NCI-H1417 (cell line): ENCODE measurements around the gene ZNF28.
A peak's percentile ranks its signal among the peaks of the same experiment; 100 is the strongest.
"Not testable (repeated sequence)": the region's sequence is repeated elsewhere in the genome, so short reads cannot be mapped to it uniquely, and the experiment has no call there.

ENCODE experiments used
- DNase-seq, 3 experiments: peaks; one replicate each; lab custom pipeline; 2025; lab: John Stamatoyannopoulos, UW

Gene ZNF28

DNA sequence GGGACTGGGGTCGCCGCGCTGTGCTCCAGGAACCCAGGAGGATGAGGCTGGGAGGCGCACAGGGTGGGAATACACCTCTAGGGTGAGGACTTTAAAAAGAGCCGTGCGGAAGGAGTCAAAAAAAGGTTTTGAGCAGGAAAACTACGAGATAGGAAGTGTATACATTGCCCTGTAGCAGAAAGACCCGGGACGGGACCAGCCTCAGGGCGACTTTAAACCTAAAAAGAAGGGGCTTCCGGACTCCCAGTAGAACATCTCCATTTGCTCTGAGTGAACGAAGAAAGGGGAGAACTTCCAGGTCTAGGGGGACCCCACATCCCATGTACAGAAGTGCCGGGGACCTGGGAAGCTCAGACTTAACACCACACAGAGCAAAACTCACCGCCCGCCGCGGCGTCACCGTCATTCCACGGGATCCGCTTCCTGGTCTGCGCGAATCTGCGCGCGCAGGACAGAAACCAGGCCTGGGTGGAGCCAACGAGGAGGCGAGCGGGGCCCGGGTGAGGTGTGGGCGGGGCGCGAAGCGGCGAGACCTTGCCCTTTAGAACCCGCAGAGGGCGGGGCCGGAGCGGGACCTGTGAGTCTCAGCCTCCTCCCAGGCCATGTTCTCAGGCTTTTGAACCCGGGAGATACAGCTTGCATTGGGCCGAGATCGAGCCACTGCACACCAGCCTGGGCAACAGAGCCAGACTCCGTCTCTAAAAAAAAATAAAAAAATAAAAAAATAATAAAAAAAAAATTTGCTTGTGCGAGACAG is at the start of gene ZNF28:
Gene ZNF28 (minus strand): TSS at position 430 of the 757 bp plus-strand sequence. CDS start 3,675 bp downstream, outside the sequence.
- peak; percentile 31 to 79 (median 66) for DNase-seq

DNA sequence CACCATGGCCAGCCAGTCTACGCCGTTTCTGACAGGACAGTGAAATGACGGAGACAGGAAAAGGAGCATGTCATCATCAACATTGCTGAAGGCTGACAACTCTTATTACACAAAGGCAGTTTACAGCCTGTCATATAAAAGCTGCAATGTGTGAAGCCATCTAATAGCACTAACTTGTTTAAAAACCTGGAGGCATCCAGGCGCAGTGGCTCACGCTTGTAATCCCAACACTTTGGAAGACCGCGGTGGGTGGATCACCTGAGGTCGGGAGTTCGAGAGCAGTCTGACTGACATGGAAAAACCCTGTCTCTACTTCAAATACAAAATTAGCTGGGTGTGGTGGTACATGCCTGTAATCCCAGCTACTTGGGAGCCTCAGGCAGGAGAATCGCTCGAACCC is 46.6 kb upstream of the ZNF28 start:
- DNase-seq, result not testable (repeated sequence)

DNA sequence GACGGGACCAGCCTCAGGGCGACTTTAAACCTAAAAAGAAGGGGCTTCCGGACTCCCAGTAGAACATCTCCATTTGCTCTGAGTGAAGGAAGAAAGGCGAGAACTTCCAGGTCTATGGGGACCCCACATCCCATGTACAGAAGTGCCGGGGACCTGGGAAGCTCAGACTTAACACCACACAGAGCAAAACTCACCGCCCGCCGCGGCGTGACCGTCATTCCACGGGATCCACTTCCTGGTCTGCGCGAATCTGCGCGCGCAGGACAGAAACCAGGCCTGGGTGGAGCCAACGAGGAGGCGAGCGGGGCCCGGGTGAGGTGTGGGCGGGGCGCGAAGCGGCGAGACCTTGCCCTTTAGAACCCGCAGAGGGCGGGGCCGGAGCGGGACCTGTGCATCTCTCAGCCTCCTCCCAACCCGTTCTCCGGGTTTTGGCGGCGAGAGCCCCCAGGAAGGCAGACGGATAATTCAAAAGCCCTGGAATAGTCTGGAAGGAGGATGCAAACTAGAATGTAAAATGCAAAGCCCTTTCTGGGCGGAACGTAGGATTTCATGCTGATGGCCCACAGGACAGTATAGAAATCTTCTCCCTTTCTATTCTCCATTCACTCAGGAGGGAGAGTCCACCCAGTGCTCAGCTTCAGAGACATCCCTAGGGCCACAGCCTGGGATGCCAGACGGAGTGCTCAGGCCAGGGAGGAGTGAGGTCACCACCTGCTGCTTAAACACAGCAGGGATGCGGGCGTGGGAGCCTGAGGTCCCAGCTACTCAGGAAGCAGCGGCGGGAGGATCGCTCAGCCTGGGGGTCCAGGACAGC is 36.2 kb upstream of the ZNF28 start, which contains the start of gene ZNF468:
Gene ZNF468 (minus strand): TSS at position 242 of the 814 bp plus-strand sequence. CDS start 3,347 bp downstream, outside the sequence.
- peak; percentile 70 to 84 (median 78) for DNase-seq

DNA sequence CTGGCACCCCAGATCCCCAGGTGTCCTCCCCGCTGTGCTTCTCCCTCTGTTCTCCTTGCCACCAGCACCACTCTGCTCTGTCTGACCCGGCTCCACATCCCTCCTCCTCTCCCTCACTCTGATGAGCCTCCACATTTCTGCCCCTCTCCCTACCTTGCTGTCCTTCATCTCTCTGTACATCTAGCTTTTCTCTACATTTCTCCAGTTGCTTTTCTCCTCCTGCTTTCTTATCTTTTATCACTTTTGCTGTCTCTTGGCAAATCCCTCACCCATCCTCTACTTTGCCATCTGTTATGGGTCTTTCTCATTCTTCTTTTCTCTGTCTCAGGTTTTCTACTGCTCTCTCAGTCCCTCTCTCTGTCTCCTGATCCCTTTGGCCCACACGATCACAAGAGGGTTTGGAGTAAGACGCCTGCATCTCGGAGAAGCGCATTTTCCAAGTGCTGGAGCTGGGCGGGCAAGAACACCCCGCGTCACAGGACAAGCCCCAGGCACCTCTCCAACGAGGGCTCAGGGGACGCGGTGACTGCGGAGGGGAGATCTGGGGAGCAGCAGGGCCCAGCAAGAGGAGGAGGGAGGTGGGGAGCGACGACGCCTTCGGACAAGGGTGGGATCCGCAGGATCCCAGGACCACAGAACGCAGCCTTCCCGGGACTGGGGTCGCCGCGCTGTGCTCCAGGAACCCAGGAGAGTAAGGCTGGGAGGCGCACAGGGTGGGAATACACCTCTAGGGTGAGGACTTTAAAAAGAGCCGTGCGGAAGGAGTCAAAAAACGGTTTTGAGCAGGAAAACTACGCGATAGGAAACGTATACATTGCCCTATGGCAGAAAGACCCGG is 35.3 kb upstream of the ZNF28 start:
- peak in 2 of 3 experiments; percentile 11 to 13 for DNase-seq

DNA sequence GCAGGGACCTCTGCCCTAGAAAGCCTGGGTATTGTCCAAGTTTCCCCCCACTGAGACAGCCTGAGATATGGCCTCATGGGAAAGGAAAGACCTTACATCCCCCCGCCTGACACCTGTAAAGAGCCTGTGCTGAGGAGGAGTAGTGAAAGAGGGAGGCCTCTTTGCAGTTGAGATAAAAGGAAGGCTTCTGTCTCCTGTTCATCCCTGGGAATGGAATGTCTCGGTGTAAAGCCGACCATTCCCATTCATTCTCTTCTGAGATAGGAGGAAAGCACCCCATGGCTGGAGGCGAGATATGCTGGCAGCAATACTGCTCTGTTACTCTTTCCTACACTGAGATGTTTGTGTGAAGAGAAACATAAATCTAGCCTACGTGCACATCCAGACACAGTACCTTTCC is 25.9 kb upstream of the ZNF28 start:
- not testable (repeated sequence) for DNase-seq

DNA sequence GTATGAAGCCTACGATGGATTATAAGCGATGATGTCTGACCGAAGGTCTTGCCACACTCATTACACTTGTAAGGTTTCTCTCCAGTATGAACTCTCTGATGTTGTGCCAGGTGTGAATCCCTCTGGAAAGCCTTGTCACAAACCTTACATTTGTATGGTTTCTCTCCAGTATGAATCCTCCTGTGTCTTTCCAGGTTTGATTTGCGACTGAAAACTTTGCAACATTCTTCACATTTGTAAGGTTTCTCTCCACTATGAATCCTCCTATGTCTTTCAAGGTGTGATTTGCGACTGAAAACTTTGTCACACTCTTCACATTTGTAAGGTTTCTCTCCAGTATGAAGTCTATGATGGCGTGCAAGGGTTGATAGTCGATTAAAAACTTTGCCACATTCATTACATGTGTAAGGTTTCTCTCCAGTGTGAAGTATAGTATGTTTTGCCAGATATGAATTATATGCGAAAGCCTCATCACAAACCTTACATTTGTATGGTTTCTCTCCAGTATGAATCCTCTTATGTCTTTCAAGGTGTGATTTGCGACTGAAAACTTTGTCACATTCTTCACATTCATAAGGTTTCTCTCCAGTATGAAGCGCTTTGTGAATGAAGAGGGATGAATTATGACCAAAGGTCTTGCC is 19.5 kb upstream of the ZNF28 start:
- DNase-seq, result not testable (repeated sequence)

DNA sequence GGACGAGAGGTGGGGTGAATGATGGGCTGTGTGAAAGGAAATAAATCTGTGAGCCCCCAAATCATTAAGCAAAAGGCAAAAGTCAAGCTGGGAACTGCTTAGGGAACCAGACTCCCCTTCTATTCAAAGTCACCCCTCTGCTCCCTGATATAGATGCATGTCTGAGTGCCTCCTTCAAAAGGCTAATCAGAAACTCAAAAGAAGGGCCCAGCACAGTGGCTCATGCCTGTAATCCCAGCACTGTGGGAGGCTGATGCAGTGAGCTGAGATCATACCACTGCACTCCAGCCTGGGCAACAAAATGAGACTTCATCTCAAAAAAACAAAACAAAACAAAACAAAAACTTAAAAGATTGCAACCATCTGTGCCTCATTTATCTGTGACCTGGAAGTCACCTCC is 12.9 kb upstream of the ZNF28 start:
- DNase-seq, result not testable (repeated sequence)

DNA sequence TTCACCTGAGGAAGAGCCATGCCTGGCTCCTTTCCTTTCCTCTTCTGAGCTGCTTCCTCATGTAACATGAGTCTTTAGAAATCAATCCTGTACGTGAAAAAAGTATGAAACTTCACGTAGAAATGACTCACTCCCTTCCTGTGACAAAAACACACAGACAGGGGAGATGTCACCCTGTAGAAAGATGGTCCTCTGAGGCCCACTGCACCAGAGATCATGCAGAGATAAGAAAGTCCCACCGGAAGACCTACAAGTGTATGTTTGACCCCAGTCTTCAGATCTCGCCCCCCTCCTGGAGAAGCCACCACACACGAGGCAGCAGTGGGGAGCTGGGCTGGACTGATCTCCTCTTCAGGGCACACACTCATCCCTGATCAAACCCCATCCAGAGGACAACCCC is 12.1 kb upstream of the ZNF28 start:
- not testable (repeated sequence) for DNase-seq

DNA sequence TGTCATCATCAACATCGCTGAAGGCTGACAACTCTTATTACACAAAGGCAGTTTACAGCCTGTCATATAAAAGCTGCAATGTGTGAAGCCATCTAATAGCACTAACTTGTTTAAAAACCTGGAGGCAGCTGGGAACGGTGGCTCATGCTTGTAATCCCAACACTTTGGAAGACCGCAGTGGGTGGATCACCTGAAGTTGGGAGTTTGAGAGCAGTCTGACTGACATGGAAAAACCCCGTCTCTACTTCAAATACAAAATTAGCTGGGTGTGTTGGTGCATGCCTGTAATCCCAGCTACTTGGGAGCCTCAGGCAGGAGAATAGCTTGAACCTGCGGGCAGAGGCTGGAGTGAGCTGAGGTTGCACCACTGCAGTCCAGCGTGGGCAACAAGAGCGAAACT is 8.4 kb upstream of the ZNF28 start:
- not testable (repeated sequence) for DNase-seq

DNA sequence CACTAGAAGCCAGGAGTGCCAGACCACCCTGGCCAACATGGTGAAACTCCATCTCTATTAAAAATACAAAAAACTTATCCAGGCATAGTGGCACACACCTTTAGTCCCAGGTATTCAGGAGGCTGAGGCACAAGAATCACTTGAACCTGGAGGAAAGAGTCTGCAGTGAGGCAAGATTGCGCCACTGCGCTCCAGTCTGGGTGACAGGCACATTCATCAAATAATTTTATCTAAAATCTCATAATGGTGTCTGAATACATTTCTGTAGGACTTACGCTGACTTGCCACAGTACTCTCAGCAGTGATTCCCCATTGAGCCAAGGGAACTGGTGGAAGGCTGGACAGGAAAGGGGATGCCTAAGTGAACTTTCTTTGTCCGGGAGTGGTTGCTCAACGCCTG is 4.3 kb upstream of the ZNF28 start:
- DNase-seq, result no peak

DNA sequence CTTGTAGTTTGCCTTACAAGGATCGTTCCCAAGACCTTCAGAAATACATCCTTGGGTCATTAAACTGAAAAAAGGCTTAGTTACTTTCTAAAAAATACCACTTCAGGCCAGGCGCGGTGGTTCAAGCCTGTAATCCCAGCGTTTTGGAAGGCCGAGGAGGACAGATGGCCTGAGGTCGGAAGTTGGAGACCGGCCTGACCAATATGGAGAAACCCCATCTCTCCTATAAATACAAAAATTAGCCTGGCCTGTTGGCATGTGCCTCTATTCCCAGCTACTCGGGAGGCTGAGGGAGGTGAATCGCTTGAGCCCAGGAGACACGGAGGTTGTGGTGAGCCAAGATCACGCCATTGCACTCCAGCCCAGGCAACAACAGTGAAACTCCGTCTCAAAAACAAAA is 2.2 kb upstream of the ZNF28 start:
- DNase-seq, result no peak

DNA sequence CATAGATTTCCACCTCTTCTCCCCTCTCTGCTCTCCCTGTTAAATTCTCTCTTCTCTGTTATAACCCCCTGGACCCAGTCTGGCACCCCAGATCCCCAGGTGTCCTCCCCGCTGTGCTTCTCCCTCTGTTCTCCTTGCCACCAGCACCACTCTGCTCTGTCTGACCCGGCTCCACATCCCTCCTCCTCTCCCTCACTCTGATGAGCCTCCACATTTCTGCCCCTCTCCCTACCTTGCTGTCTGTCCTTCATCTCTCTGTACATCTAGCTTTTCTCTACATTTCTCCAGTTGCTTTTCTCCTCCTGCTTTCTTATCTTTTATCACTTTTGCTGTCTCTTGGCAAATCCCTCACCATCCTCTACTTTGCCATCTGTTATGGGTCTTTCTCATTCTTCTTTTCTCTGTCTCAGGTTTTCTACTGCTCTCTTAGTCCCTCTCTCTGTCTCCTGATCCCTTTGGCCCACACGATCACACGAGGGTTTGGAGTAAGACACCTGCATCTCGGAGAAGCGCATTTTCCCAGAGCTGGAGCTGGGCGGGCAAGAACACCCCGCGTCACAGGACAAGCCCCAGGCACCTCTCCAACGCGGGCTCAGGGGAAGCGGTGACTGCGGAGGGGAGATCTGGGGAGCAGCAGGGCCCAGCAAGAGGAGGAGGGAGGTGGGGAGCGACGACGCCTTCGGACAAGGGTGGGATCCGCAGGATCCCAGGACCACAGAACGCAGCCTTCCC is 795 bp downstream of the ZNF28 start:
- DNase-seq, result peak; percentile 6 to 27 (median 22)

DNA sequence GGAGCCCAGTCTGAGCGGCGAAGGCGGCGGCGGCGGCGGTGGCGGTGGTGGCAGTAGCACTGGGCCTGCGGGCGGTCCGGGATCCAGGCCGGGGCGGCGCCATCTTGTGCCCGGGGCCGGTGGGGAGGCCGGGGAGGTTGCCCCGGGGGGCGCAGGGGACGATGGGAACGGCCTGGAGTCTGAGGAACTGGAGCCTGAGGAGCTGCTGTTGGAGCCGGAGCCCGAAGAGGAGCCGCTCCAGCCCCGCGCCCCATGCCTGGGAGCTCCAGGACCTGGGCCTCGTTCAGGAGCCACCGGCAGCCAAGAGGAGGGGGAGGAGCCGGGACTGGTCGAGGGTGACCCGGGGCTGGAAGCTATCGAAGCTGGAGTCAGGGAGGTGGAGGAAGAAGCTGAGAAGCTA is 11.6 kb downstream of the ZNF28 start:
- DNase-seq, result no peak

DNA sequence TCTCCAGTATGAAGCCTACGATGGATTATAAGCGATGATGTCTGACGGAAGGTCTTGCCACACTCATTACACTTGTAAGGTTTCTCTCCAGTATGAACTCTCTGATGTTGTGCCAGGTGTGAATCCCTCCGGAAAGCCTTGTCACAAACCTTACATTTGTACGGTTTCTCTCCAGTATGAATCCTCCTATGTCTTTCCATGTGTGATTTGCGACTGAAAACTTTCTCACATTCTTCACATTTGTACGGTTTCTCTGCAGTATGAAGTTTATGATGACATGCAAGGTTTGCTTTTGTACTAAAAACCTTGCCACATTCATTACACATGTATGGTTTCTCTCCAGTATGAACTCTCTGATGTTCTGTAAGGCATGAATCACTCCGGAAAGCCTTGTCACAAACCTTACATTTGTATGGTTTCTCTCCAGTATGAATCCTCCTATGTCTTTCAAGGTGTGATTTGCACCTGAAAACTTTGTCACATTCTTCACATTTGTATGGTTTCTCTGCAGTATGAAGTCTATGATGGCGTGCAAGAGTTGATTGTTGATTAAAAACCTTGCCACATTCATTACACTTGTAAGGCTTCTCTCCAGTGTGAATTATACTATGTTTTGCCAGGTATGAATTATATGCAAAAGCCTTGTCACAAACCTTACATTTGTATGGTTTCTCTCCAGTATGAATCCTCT is 21.3 kb downstream of the ZNF28 start:
- not testable (repeated sequence) for DNase-seq

DNA sequence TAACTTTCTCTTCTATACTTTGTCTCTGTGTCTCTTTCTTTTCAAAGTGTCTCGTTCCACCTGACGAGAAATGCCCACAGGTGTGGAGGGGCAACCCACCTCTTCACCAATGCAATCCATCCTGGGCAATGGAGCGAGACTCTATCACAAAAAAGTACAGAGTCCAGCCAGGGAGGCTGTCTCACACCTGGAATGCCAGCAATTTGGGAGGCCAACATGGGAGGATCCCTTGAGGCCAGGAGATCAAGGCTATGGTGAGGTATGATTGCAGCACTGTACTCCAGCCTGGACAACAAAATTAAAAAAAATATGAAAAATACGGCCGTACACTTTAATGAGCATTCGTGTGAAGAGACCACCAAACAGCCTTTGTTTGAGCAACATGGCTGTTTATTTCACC is 32.0 kb downstream of the ZNF28 start:
- DNase-seq, result no peak

DNA sequence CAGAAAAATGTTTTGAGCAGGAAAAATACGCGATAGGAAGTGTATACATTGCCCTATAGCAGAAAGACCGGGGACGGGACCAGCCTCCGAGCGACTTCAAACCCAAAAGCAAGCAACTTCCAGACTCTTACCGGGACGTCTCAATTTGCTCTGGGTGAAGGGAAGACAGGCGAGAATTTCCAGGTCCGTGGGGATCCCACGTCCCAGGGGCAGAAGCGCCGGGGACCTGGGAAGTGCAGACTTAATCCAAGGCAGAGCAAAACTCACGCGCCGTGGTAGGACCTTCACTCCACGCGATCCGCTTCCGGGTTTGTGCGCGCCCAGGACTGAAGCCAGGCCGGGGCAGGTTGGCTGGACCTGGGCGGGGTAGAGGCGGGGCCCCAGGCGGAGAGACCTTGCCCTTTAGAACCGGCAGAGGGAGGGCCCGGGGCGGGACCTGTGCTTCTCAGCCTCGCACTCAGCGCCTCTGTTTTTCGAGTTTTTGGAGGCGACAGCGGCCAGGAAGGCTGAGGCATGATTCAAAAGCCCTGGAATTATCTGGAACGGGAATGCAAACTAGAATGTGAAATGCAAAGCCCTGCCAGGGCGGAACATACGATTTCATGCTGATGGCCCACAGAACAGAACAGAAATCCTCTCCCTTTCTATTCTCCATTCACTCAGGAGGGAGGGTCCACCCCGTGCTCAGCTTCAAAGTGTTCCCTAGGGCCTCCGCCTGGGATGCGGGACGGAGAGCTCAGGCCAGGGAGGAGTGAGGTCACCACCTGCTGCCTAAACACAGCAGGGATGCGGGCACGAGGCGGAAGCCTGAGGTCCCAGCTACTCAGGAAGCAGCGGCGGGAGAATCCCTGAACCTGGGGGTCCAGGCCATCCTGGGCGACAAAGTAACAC is 34.7 kb downstream of the ZNF28 start, which contains the start of gene ZNF600:
Gene ZNF600 (minus strand): TSS at position 328 of the 891 bp plus-strand sequence. CDS start 7,903 bp downstream, outside the sequence.
- peak; percentile 77 to 82 (median 79) for DNase-seq

DNA sequence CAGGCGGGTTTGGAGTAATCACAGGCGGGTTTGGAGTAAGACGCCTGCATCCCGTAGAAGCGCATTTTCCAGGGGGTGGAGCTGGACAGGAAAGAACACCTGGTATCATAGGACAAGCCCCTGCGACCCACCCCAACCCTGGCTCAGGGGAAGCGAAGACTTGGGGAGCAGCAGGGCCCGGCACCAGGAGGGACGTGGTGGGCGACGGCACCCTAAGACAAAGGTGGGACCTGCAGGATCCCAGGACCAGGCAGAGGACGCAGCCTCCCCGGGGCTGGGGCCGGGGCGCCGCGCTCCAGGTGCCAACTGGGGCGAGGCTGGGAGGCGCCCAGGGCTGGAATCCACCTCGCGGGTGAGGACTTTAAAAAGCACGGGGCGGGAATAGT is 35.4 kb downstream of the ZNF28 start:
- DNase-seq, result peak in 1 of 3 experiments; percentile 49

DNA sequence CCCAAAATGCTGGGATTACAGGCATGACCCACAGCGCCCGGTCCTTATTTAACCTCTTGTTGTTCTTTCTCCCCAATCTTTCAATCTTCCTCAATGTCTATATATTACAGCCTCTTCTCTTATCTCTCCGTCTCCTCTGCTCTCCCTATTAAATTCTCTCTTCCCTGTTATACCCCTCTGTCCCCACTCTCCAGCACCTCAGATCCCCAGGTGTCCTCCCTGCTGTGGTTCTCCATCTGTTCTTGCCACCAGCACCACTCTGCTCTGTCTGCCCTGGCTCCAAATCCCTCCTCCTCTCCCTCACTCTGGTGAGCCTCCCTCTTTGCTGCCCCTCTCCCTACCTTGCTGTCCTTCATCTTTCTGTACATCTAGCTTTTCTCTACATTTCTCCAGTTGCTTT is 35.9 kb downstream of the ZNF28 start:
- DNase-seq, result no peak

DNA sequence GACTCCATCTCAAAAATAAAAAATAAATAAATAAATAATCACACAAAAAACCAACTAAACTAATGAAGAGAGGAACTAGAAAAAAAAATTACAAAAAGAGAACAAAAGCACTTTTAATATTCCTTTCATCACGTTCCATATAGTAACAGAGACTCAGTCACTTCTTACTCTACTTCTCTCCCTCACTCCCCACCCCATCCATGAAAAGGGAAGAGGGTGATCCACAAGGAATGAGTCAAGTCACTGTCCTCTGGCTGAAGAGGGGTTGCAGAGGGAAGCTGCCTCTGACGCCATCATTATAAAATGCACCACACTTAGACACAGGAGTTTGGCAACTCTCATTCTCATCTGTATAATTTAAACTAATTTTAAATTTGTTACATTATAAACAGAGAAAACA is 38.6 kb downstream of the ZNF28 start:
- not testable (repeated sequence) for DNase-seq
